ENCODE data around the gene ARHGEF16.
A peak's percentile ranks its signal among the peaks of the same experiment; 100 is the strongest.

ARHGEF16 gene

GRCh38 chr1:3481046-3481445, 26.6 kb downstream of the ARHGEF16 start (continued):
- TF ChIP-seq ZNF155 (tag by site-specific recombination; IDR thresholded peaks at IDR 0.05) (no peak), ZBTB49 (tag by site-specific recombination; IDR thresholded peaks at IDR 0.05; ENCODE audit: low read depth) (no peak), ZFP41 (tag by site-specific recombination; IDR thresholded peaks at IDR 0.05; ENCODE audit: borderline replicate concordance) (no peak), ZFP3 (tag by site-specific recombination; IDR thresholded peaks at IDR 0.05; ENCODE audit: low read depth) (no peak), ZNF24 (tag by site-specific recombination; IDR thresholded peaks at IDR 0.05) (no peak), HIC1 (tag by site-specific recombination; IDR thresholded peaks at IDR 0.05) (no peak), GFI1B (tag by site-specific recombination; IDR thresholded peaks at IDR 0.05) (no peak), ZNF76 (tag by site-specific recombination; IDR thresholded peaks at IDR 0.05; ENCODE audit: borderline replicate concordance, low read depth) (no peak)

- POLR2A ChIA-PET: interaction anchor here (0.8 kb wide), 1 partner anchor 29 kb away, joined by 3 read pairs; no protein-coding TSS in a partner anchor
- Histone ChIP-seq H3K36me3 (ENCODE audit: control insufficient read depth in 2 of 2, insufficient read depth in 1 of 2, low read length in 2 of 2) (no peaks in the 10 kb centered on the region), H3K4me3 (ENCODE audit: low read depth, low read length) (no peak overlapping the region), H3K27ac (ENCODE audit: extremely low read depth, low read depth, low read length) (no peak overlapping the region), H3K4me1 (ENCODE audit: control insufficient read depth, insufficient read depth, low read length) (no peaks in the 10 kb centered on the region), H3K9me3 (ENCODE audit: control insufficient read depth, insufficient read depth, low read depth, low read length) (no peaks in the 10 kb centered on the region)
- CTCF ChIA-PET: interaction anchor here (0.5 to 2.4 kb wide), 8 partner anchors 9 to 182 kb away, joined by 3 to 28 read pairs (median 4); no protein-coding TSS in a partner anchor
- TF ChIP-seq ZNF174 (tag by site-specific recombination; IDR thresholded peaks at IDR 0.05) (no peak), ZNF394 (tag by site-specific recombination; IDR thresholded peaks at IDR 0.05; ENCODE audit: borderline replicate concordance) (peak; percentile 13; the same call in 1 of the 2 replicates)
Observed at GRCh38 chr1:3481836-3482375, 27.4 kb downstream of the ARHGEF16 start.

- ChIA-PET CTCF (interaction anchor here (0.9 to 2.4 kb wide), 5 partner anchors 8 to 32 kb away, joined by 3 to 28 read pairs (median 8); no protein-coding TSS in a partner anchor), POLR2A (interaction anchor here (0.8 to 1.1 kb wide), 2 partner anchors 29 kb away, joined by 3 to 5 read pairs; no protein-coding TSS in a partner anchor)
- no peaks in the 10 kb centered on the region for H3K36me3 ChIP-seq (ENCODE audit: control insufficient read depth in 2 of 2, insufficient read depth in 1 of 2, low read length in 2 of 2)
- no peaks in the 10 kb centered on the region for H3K4me1 ChIP-seq (ENCODE audit: control insufficient read depth, insufficient read depth, low read length)
- H3K27ac ChIP-seq (ENCODE audit: extremely low read depth, low read depth, low read length): no peak overlapping the region
- H3K9me3 ChIP-seq (ENCODE audit: control insufficient read depth, insufficient read depth, low read depth, low read length): no peaks in the 10 kb centered on the region
- H3K4me3 ChIP-seq (ENCODE audit: low read depth, low read length): no peak overlapping the region
- TF ChIP-seq ZNF174 (tag by site-specific recombination; IDR thresholded peaks at IDR 0.05) (no peak), TCF7L2 (IDR thresholded peaks at IDR 0.05; ENCODE audit: borderline replicate concordance, low read depth, low read length) (no peak), ZFP37 (tag by site-specific recombination; IDR thresholded peaks at IDR 0.05) (no peak), ZBTB26 (tag by site-specific recombination; optimal IDR thresholded peaks at IDR 0.05) (no peak), KLF7 (tag by site-specific recombination; IDR thresholded peaks at IDR 0.05; ENCODE audit: borderline replicate concordance) (no peak), ZNF621 (tag by site-specific recombination; IDR thresholded peaks at IDR 0.05) (no peak), ZNF138 (tag by site-specific recombination; IDR thresholded peaks at IDR 0.05; ENCODE audit: borderline replicate concordance) (no peak), SP2 (tag by site-specific recombination; IDR thresholded peaks at IDR 0.05) (no peak), ZNF18 (tag by site-specific recombination; IDR thresholded peaks at IDR 0.05) (no peak), ZNF114 (tag by site-specific recombination; IDR thresholded peaks at IDR 0.05) (no peak), KLF17 (tag by site-specific recombination; IDR thresholded peaks at IDR 0.05) (no peak), ZNF596 (tag by site-specific recombination; IDR thresholded peaks at IDR 0.05) (no peak), ZEB2 (tag by site-specific recombination; IDR thresholded peaks at IDR 0.05) (no peak)
Observed at GRCh38 chr1:3482378-3482849, 27.9 kb downstream of the ARHGEF16 start.
